GM19467 (cell line): ENCODE results near the gene STARD13.

Source experiments
- ATAC-seq: cut with Tn5 transposase; IDR thresholded peaks from one replicate; pipeline ENCODE4 v1.9.1; 2021; ENCODE audit warnings: mild to moderate bottlenecking, moderate library complexity; ENCODE audit not compliant: unreplicated experiment

STARD13 gene

DNA sequence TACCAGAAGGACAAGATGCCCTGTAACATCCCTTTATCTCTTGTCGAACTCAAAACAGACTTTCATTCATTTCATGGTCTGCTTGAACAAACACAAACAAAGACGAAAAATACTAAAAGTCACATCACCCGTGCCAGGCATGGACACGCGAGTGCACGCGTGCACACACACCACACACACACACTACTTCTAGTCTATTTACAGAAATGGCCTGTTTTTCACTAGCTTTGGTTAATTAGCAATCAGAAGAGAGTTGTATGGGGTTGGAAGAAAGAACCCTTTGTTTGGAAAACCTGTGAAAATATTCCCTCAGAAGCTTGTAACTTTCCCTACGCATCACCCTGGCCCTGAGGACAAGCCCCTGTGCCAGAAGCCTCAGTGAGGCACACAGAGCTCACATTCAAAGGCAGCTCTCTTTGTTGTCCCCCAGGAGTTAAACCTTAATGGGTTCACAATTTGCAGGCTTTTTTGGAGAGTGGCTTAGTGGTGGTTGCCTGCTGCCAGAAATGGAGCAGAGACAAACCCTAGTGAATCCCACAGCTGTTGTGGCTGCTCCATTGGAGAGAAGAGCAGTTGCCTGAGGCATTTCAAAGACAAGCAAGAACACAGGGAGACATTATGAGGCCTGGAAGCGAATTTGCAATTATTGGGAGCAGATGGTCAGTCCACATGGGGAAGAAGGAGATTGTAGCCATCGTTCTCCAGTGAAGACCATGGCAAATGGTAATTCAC lies 55.9 kb downstream of the STARD13 start:
- no peak for ATAC-seq

DNA sequence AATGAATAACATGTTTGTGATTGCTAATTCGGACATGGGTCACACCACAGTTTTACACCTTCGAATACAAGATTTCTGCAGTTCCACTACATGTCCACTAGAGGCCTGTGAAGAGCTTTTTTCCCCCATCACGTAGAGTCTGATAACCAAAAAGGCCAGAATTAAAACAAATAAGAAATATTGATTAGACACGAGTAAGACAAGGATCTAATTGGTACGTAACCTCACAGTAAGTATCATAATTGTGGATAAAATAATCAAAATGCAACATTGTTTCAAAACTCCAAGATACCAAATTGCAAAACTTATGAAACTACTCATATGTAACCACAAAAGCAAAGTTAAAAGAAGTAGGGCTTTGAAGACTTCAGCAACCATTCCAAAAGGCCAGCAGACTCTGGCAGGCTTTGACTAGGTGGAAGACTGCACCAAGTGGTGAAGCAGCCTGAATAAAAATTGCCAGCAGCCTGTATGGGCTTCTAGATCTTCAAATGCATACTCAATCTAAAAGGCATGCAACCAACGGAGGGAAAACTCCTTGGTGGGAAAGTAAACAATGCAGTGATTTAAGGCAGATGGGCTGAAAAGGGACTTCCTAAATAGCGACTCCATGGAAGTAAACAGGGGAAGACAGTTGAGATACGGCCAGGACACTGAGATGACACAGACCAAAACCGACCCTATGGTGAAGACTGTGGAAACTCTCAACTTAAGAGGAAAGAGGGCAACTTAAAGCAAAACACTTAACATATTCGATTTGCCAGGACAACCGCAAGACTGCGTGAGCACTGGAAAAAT lies 56.7 kb downstream of the STARD13 start:
- peak; percentile 64 for ATAC-seq

DNA sequence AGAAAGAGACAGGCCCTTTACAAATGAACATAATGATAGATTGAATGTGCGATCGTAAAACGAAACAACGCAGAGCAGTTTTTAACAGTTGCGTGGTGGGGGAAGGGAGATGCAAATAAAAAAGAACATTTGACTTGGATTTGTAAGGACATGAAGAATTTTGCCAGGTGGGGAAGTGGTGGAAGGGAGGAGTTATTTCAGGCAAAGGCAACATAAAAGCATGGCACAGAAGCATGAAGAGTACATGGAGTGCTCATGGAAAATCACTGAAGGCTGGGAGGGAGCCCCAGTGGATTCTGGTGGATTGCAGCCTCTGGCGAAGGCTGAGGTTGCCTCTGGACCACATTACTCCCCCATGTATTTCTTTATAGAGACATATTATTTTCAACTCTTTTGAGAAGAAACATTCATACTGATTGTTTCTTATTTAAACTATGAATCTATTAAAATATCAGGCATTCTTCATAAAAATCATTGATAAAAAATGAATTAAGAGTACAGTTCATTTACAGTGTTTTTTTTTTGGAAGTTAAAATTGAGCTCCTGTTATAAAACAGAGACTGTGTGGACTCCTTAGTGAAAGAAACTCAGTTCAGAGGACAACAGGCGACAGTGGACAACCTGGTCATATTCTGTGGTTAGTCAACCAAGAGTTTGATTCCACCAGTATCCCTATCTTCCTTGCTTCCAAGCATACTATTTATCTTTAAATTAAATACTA lies 57.5 kb downstream of the STARD13 start:
- no peak for ATAC-seq

DNA sequence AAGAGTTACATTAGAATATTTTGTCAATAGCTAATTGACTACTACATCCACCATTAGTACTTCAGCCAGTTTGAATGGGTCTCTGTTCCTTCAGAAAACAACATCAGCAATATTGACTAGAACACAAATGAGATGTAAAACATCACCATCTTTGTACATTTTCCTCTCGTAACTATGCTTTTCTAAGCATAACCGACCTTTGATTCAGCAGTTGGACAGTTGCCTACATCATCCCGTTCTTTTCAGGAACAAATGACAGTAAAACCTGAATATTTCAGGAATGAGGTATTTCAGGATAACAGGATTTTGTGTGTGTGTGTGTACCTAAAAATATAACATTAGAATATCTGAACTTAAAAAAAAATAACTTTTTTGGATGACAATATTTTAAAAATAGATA lies 60.9 kb downstream of the STARD13 start:
- ATAC-seq = no peak

DNA sequence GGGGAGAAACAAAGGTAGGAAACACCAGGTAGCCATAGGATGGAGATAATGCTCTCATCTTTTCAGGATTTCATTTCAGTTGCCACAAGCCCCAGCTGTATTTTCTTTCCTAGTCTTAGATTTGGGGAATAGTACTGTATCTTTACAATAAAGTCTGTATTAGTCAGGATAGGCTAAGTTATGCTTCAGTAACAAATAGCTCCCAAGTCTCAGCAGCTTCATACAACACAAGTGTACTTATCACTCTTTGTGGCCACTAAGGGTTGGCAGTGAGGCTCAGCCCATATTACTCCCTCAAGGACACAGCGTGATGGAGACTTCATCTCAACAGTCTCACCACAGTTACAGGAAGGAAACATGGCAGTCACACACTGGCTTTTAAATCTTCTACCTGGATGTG lies 61.4 kb downstream of the STARD13 start:
- ATAC-seq = no peak

DNA sequence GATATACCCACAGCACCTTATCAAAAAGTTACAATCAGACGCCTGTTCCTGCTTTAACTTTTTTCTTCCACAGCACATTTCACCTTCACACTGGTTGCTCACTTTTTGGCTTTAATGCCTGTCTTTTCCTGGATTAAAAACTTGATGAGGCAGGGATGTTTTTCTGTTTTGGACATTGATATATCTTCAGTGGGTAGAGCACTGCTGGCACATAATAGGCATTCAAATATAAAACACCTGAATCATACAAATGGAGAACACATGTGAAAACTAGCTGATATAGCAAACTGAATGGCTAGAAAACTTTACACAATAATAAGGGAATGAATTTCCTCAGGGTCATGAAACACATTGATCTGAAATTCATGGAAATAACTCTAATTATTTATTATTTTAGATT lies 65.6 kb downstream of the STARD13 start:
- no peak for ATAC-seq

DNA sequence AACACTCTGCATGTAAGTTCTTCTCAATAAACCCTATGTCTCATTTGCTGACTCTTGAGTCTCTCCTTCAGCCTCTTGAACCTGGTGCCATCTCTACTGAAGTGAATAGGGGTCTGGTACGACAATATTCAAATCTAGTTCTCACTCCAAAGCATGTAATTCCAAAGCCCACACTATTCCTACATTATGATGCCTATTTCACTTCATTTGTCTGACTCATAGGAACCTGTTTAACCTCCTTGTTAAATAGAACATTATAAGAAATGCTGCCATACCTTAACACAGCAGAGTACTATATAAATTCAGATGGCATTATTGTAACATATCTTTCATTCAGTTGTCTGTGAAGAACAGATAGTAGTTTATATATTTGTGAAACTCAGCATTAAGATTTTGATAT lies 67.1 kb downstream of the STARD13 start:
- no peak for ATAC-seq

DNA sequence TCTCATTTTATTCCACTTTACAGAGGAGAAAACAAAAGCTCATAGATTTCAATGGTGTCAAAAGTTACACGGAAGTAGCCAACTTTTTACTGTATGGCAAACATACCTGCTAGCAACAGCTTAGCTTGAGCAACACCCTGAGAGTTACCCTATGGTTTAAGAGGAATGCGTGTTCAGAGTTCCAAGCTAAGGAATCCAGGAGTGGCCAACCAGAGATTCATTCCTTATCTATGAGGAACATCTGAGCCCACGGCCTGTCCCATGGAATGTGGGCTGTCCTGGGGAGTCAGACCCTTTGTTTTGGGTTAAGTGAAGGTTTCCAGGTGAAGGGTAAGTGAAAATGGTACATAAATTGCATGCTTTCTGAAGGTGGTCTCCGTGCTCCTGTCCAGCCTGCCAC lies 67.5 kb downstream of the STARD13 start:
- ATAC-seq = no peak

DNA sequence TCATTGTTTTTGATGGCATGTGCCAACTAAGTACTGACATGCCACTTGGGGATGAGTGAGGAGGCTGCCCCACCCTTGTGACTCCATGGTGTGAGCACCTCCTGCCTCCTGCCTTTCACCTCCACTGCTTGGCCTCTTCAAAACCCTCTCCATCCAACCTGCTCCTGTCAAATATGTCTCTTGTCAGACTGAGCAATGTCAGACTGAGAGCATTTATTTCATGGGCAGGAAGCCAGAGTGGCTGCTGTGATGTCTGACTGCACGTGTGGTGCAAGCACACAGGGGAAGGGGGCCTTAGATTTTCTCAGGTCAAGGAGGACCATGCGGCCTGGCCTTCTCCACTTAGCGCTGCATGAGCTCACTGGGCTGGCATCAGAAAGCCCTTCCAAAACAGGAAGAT lies 68.3 kb downstream of the STARD13 start:
- ATAC-seq = no peak

DNA sequence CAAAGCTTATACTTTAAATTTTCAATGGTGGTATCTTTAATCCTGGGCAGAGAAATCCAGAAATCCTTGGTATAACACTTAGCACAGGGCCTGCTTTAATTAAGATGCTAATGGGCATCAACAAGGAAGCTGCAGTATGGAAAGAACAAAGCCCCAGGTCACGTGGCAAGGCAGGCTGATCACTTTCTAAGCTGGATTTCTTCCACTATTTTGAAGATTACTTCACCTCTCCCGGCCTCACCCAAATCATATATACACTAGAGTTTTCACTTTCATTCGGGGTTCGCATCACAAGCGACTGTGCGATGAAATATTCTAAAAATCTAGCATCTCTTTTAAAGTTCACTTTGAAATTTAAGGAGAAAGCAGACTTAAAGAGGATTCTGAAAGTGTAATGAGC lies 71.8 kb downstream of the STARD13 start:
- no peak for ATAC-seq

DNA sequence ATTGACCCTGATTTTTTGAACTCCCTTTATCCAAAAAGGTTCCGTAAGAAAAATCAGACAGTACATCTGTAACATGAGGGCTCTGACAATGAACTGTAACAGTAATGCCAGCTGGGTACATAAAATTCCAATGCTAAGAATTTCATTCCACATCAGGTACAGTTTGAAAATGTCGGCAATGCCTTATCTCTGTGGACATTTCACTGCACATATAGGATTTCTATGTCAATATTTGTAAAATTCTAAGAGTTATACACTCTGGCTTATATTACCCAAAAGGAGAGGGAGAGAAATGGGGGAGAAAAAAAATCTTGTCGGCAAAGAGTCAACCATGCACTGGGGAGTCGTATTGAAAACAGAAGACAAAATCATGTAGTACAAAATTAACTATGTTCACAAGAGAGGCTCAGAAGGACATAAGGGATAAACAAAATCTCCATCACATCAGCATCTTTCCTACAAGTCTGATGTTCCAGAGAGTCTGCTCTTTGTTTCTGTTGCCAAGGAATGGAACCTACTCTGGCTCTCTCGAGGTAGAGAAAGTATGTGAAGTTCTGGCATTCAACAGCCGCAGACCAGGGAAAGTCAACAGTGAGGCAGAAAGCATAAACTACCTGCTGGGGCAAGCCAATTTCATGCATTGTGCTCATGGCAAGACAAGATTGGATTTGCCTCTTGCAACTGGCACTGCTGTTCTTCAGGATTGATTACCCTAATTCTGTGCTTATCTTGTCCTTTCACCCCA lies 72.4 kb downstream of the STARD13 start:
- no peak for ATAC-seq

DNA sequence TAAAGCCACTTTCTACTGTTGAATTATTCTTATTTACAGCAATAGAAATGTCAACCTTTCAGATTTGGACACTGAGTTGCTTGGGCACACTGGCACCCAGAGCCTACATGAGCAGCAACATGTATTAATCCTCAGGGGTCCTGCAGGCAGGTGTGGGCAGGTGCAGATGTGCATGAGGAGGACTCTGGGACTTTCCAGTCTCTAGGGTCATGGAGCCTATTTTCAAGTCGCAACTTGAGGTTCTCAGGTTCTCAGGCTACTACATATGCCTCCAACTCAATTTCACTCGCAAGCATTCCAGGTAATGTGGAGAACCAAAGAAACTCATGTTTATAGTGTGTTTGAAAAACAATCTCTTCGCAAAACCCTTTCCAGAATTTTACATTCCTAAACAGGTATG lies 73.2 kb downstream of the STARD13 start:
- no peak for ATAC-seq

DNA sequence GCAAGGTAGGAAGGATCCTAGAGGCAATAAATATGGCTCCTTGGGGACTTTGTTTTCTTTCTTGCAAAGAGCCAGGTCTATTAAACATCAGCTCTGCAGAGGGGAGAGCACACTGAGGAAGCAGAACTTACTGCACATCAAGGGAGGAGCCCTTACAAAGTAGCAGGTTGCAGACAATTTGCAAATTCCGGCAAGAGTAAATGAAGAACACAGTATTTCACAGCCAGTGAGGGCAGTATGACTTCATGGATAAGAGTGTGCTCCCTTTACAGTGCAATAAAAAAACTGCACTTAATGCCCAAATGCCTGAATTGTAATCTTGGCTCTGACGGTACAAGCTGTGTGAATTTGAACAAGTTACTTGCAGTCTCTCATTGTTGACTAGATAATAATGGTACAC lies 75.5 kb downstream of the STARD13 start:
- no peak for ATAC-seq

DNA sequence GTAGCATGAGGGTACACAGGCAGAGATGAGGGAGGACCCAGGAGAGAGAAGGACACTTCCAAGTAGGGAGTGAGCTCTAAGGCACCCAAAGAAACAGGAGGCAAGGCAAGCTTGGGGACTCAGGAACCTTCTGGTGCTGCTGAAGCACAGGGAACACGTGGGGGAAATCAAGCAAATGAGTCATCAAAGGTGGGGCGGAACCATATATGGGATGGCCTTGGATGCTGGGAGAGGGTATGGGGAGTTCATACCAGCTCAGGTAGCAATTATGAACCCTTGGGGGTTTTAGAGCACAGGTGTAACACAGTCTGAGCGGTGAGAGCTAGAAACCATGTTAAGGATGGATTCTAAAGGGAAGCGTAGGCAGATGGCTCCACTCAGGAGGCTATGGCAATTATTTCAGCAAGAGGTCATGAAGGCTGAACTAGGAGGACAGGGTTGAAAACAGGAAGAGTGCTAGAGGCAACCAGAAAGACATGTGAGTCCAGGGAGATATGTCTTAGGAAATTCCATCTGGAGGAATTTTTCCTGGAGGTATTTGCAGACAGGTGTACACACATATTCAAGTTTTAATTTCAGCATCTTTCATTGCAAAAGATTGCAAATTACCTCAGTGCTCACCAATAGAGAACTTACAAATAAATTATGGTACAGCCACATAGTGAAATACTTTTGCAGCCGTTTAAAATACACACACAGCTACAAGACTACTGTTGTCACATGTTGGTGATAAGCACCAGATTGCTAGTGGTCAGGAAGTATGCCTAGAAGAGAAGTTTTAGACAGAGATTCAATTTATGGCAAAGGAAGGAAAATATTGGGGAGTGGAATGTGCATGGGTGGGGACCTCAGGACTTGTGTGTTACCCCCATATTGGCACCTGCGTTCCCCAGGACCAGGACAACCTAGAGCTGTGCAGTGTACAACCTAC lies 77.0 kb downstream of the STARD13 start:
- ATAC-seq = no peak

DNA sequence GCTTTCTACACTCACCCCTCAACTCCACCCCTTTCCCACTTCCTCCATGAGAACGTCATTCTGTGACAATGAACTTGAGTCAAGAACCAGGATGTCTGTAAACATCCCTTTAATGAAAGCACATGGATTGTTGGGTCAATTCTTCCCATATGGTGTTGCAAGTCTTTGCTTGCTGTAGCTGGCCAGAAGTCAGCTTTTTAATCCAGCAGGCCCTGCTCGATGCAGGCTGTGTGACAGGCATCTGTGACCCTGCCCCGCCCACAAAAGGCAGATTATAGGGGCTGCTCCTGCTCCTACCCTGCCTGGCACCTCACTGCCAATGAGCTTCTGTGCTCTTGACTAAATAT lies 78.0 kb downstream of the STARD13 start:
- no peak for ATAC-seq

DNA sequence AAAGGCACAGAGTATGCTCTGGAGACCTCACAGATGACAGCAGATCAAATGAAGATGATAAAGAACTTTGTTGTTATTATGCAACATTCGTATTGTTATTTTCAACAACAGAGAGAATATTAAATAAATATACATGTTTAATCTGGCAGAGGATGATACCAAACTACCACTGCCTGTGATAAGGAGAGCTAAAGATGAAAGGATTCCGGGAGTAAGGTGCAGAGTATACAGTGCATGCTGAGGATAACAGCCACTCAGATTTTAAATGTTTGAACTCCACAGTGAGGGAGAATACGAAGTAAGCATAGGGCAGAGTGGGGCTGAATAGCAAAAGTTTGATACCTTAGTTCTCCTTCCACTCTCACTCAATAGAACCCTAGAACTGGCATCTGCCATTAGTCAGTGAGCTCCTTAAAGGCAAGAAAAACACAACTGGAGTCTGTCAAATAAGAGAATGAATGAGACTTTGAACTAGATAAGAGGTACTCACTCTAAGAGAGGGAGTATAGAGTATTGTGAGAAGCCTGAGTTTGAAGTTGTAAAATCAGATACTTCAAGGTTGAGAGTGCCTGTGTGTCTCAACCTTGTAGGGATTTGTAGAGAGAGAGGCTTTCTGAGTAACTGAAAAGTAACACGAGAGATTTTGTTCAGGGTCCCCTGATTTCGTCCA lies 78.5 kb downstream of the STARD13 start:
- no peak for ATAC-seq

DNA sequence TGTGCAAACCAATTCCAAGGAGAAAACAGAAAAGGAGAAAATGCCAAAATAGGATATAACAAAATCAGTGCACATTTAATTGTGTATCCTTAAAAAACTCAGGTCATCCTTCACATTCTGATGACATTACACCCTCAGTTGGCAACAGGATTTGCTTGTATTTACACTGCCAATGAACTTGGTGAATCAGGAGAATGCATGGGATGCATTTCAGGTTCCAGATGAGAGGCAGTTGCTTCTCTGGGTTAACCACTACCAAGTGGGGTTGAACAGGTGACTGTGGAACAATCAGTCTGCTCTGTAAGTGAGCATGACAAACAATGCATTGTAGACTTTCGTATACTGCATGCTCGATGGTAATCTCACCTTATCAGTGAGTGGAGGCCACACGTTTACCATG lies 79.1 kb downstream of the STARD13 start:
- no peak for ATAC-seq

DNA sequence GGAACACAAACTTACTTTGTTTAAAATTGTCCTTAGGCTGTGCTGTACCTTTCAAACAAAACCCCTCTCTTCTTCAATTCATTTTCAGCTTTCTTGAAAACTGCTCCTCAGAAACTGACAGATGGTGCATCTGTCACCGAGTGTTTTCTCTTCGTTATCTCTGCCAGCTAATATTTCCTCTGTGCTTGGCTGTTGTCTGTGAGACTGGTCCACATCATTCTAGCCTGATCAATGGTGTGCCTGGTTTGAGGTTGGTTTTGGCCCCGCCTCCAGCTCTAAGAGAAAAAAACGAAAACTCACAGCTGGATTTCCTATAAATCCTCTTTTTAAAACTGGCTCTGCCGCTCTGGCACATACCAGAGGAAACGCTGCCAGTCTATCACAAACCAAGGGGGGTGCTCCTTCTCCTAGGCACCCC lies 79.7 kb downstream of the STARD13 start:
- ATAC-seq = peak; percentile 48

DNA sequence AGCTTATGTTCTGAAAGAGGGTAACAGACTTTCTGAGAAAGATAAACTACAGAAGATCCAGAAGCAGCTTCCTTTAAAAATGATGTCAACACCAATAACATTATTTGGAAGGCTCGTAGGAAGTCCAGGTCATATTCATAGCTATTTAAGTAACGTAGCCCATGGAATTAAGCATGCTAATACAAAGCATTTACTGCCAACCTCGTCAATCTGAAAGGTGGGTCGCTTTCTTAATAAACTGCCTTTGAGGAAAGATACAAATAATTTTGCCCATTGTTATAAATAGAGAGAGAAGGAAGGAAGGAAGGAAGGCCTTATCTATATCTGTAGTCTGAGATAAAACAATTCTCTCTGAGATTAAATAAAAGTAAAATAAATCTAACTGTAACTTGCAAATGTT lies 80.3 kb downstream of the STARD13 start:
- no peak for ATAC-seq
